GM12878 (cell line): Measurements from ENCODE around the gene KRTAP4-6. TPM values are rescaled to one million over a fixed set of nuclear protein-coding genes. Genes with fewer than 3 reads are reported as not detected.

ENCODE experiments used
- ATAC-seq: fragments of 200-7000 bp; cut with Tn5 transposase; 3 replicates; pipeline ENCODE4 v1.9.1; 2020; ENCODE audit warnings: mild to moderate bottlenecking, moderate library complexity
- BruUV-seq: library from RNA; stranded (reverse); fragments of 400-500 nt; replicated peaks from 2 replicates; lab custom pipeline; 2021; lab: Mats Ljungman, UMichigan
- CTCF ChIA-PET: fragments of 300-600 bp; sonication (Branson Sonifier 250); formaldehyde crosslinking; extraction: SDS; loops from one replicate; lab custom pipeline; 2021; ENCODE audit warnings: inconsistent platforms; lab: Yijun Ruan, JAX
- POLR2A ChIA-PET: fragments of 350-600 bp; formaldehyde crosslinking; extraction: SDS; loops from one replicate; lab custom pipeline; 2021; ENCODE audit warnings: inconsistent platforms; lab: Charles Lee
- RAD21 ChIA-PET: fragments of 300-600 bp; sonication (Branson Sonifier 250); formaldehyde crosslinking; loops from one replicate; lab custom pipeline; 2023; ENCODE audit warnings: antibody characterized with exemption; ENCODE audit not compliant: unreplicated experiment; lab: Charles Lee
- SMC1A ChIA-PET: fragments of 300-600 bp; sonication (Branson Sonifier 250); formaldehyde crosslinking; loops from one replicate; lab custom pipeline; 2023; ENCODE audit not compliant: unreplicated experiment, uncharacterized antibody; lab: Charles Lee
- DNase-seq: peaks from one replicate; pipeline ENCODE4 v3.0.0-alpha.2; 2011; ENCODE audit warnings: low read depth, low spot score
- FAIRE-seq: peaks from 3 replicates; lab custom pipeline; 2011; peaks lifted over from hg19 to GRCh38; lab: Jason Lieb, UNC
- H2AFZ ChIP-seq: 2 replicates; pipeline ENCODE4 v1.6.0; 2011; ENCODE audit warnings: low read depth, low read length, control low read depth; ENCODE audit not compliant: control insufficient read depth
- H3K27ac ChIP-seq: 2 replicates; pipeline ENCODE4 v1.5.1; 2011; ENCODE audit warnings: control low read depth; ENCODE audit not compliant: control insufficient read depth, insufficient read depth
- H3K27me3 ChIP-seq, 2 experiments: replicated peaks in 1 of 2; 2 replicates each; pipeline versions ENCODE4 v1.6.0 to v1.6.1; 2011; ENCODE audit warnings: low read length in 1 of 2; ENCODE audit not compliant: control insufficient read depth in 2 of 2, insufficient read depth in 2 of 2
- H3K36me3 ChIP-seq, 2 experiments: 2 replicates each; pipeline ENCODE4 v1.5.1; 2011; ENCODE audit warnings: low read length in 1 of 2; ENCODE audit not compliant: control insufficient read depth in 2 of 2, insufficient read depth in 2 of 2
- H3K4me1 ChIP-seq: 2 replicates; pipeline ENCODE4 v1.6.1; 2011; ENCODE audit warnings: mild to moderate bottlenecking, low read length, moderate library complexity, mixed read lengths; ENCODE audit not compliant: control insufficient read depth, insufficient read depth
- H3K4me2 ChIP-seq: 2 replicates; pipeline ENCODE4 v1.6.0; 2011; ENCODE audit warnings: control low read depth; ENCODE audit not compliant: control insufficient read depth, insufficient read depth
- H3K4me3 ChIP-seq: fragments of 200-600 bp; sonication (generic); 2 replicates; pipeline ENCODE4 v1.5.1; 2016
- H3K79me2 ChIP-seq: 2 replicates; pipeline ENCODE4 v1.6.0; 2011; ENCODE audit warnings: low read length; ENCODE audit not compliant: control insufficient read depth, insufficient read depth
- H3K9ac ChIP-seq: 2 replicates; pipeline ENCODE4 v1.8.0; 2011; ENCODE audit warnings: low read length, control low read depth, mixed read lengths; ENCODE audit not compliant: control insufficient read depth, insufficient read depth
- H3K9me3 ChIP-seq: replicated peaks from 3 replicates; pipeline ENCODE4 v1.5.1; 2011; ENCODE audit warnings: mild to moderate bottlenecking, low read length; ENCODE audit not compliant: control insufficient read depth, insufficient read depth
- H4K20me1 ChIP-seq: 2 replicates; pipeline ENCODE4 v1.6.0; 2011; ENCODE audit not compliant: control insufficient read depth, insufficient read depth
- BACH1 ChIP-seq: fragments of 450-650 bp; IDR thresholded peaks from 2 replicates; pipeline ENCODE4 v1.6.1; 2017; ENCODE audit warnings: mild to moderate bottlenecking, borderline replicate concordance
- BCL11A ChIP-seq: IDR thresholded peaks from 2 replicates; pipeline ENCODE4 v1.6.1; 2011; ENCODE audit warnings: low read depth, low read length
- BMI1 ChIP-seq: fragments of 450-650 bp; IDR thresholded peaks from 2 replicates; pipeline ENCODE4 v1.6.1; 2016; ENCODE audit warnings: mild to moderate bottlenecking, moderate library complexity, borderline replicate concordance
- CEBPB ChIP-seq, 2 experiments: fragments of 150-350 bp in 1 of 2; IDR thresholded peaks; 2 replicates each; pipeline ENCODE4 v1.6.1; 2012 to 2014; ENCODE audit warnings: low read depth in 2 of 2, low read length in 2 of 2, borderline replicate concordance in 1 of 2, inconsistent platforms in 1 of 2
- E2F8 ChIP-seq: fragments of 450-650 bp; IDR thresholded peaks from 2 replicates; pipeline ENCODE4 v1.6.1; 2018; ENCODE audit warnings: mild to moderate bottlenecking, low read depth, moderate library complexity; ENCODE audit not compliant: partially characterized antibody
- EP300 ChIP-seq, 2 experiments: fragments of 150-350 bp in 1 of 2; IDR thresholded peaks; 2 replicates each; pipeline ENCODE4 v1.6.1; 2011 to 2012; ENCODE audit warnings: low read depth in 2 of 2, low read length in 2 of 2, borderline replicate concordance in 1 of 2, improper control_type of control experiment in 1 of 2, inconsistent platforms in 1 of 2; ENCODE audit not compliant: control insufficient read depth in 1 of 2
- FOXM1 ChIP-seq: IDR thresholded peaks from 2 replicates; pipeline ENCODE4 v1.6.1; 2012; ENCODE audit warnings: low read depth, mild to moderate bottlenecking, inconsistent platforms, low read length, moderate library complexity
- IRF3 ChIP-seq: fragments of 450-650 bp; IDR thresholded peaks from 2 replicates; pipeline ENCODE4 v1.6.1; 2014; ENCODE audit warnings: mild to moderate bottlenecking
- NR2F1 ChIP-seq: fragments of 450-650 bp; conservative IDR thresholded peaks from 2 replicates; pipeline ENCODE4 v1.6.1; 2017; ENCODE audit warnings: mild to moderate bottlenecking
- PAX8 ChIP-seq: fragments of 450-650 bp; IDR thresholded peaks from 2 replicates; pipeline ENCODE4 v1.6.1; 2017; ENCODE audit warnings: mild to moderate bottlenecking, moderate library complexity
- PML ChIP-seq: IDR thresholded peaks from 2 replicates; pipeline ENCODE4 v1.6.1; 2012; ENCODE audit warnings: low read length, inconsistent platforms
- POLR2A ChIP-seq: IDR thresholded peaks from 2 replicates; pipeline ENCODE4 v1.6.1; 2011; ENCODE audit warnings: low read depth, mild to moderate bottlenecking, low read length
- RBBP5 ChIP-seq: fragments of 200-600 bp; sonication (generic); conservative IDR thresholded peaks from 2 replicates; pipeline ENCODE4 v1.6.1; 2016
- RELA ChIP-seq: fragments of 450-650 bp; IDR thresholded peaks from 2 replicates; pipeline ENCODE4 v1.8.0; 2014; ENCODE audit warnings: borderline replicate concordance; ENCODE audit not compliant: partially characterized antibody
- STAT3 ChIP-seq: IDR thresholded peaks from 2 replicates; pipeline ENCODE4 v1.6.1; 2011; ENCODE audit warnings: low read depth, low read length, improper control_type of control experiment
- ZSCAN29 ChIP-seq: fragments of 450-650 bp; IDR thresholded peaks from 2 replicates; pipeline ENCODE4 v1.6.1; 2017; ENCODE audit warnings: mild to moderate bottlenecking, moderate library complexity
- WGBS: methylation state at CpG from one replicate; pipeline ENCODE4 v1.1.6; 2016; ENCODE audit warnings: low lambda C conversion rate; ENCODE audit not compliant: insufficient replicate concordance, insufficient coverage; ENCODE audit errors: missing lambda C conversion rate; 5-methylcytosine and 5-hydroxymethylcytosine counted together
- in situ Hi-C: fragments of 300-500 bp; cut with MboI; formaldehyde crosslinking; loops from 9 replicates; pipeline ENCODE4 v1.14.3; 2018; ENCODE audit warnings: mixed read lengths
- intact Hi-C: fragments of 100-400 bp; cut with micrococcal nuclease; formaldehyde crosslinking; loops from one replicate; pipeline ENCODE4 v1.14.2; 2022; ENCODE audit not compliant: unreplicated experiment
- polyA plus RNA-seq, 11 experiments: library from polyadenylated mRNA; depleted of rRNA in 4 of 11; unstranded in 6 of 11; stranded (reverse) in 5 of 11; fragments of >200 nt; fragmentation: Nextera tagmentation in 4 of 11; fragmentation: Illumina TruSeq in 1 of 11; extraction: Ambion mirVana in 4 of 11; extraction: Trizol in 1 of 11; gene quantifications; 1 replicate in 1 of 11; 2 replicates in 10 of 11; pipeline versions ENCODE4 v1.2.1 to v1.2.3, GENCODE V29; 2011 to 2016; ENCODE audit warnings: inconsistent platforms in 2 of 11, missing spikeins in 2 of 11, low read depth in 1 of 11
- total RNA-seq, 4 experiments: library from RNA; depleted of rRNA in 3 of 4; stranded (reverse); fragments of >200 nt in 3 of 4; fragmentation: Illumina TruSeq in 1 of 4; extraction: Trizol in 1 of 4; gene quantifications; 2 replicates each; pipeline versions ENCODE4 v1.2.1 to v1.2.3, GENCODE V29; 2013 to 2021
- TF ChIP-seq, protein P1 (sequence below): IDR thresholded peaks from 2 replicates; pipeline ENCODE4 v1.6.1; 2011; ENCODE audit warnings: mild to moderate bottlenecking, low read depth, low read length, moderate library complexity; ENCODE audit not compliant: insufficient replicate concordance
- TF ChIP-seq, protein P2 (sequence below), 3 experiments: IDR thresholded peaks in 2 of 3; conservative IDR thresholded peaks in 1 of 3; 2 replicates each; pipeline ENCODE4 v1.5.1; 2011; ENCODE audit warnings: low read depth in 3 of 3, low read length in 3 of 3, mild to moderate bottlenecking in 3 of 3, control low read depth in 2 of 3, moderate library complexity in 2 of 3, inconsistent platforms in 1 of 3, mixed read lengths in 1 of 3; ENCODE audit not compliant: control insufficient read depth in 2 of 3, insufficient read depth in 1 of 3; ENCODE audit errors: extremely low read depth in 1 of 3

KRTAP4-6 gene
- total and polyA plus RNA-seq, 10 of the 15 experiments (the other 5 are each of a cell fraction or from before 2014, with no cell fraction given) = not detected

DNA sequence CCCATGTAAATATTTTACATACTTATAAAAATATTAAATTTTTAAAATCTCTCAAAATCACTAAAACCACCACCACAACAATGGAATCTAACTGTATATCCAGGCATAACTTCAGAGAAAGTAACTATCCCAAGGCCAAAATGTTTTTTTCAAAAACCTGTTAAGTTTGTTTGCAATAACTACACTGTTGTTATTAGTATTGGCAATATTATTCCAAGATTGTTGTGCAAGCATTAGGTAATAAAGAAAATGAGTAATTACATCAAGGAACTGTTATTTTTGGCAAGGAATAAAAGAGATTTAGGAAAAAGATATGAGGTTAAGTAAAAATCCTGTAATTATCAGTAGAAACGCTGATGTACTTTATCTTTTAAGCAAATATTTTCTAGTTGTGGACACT is 13.0 kb downstream of the KRTAP4-6 start:
- no peak overlapping the region for H3K9ac ChIP-seq
- ChIA-PET RAD21 (no interaction called here), SMC1A (no interaction called here), POLR2A (no interaction called here), CTCF (no interaction called here)
- H3K9me3 ChIP-seq = no peaks in the 10 kb centered on the region
- no TSS peak for BruUV-seq
- no peak overlapping the region for H2AFZ ChIP-seq
- ATAC-seq (no peak), FAIRE-seq (no peak), DNase-seq (no peak)
- H4K20me1 ChIP-seq = no peaks in the 10 kb centered on the region
- in situ Hi-C loops (no loop called here), intact Hi-C loops (no loop called here)
- WGBS = 85% methylated on average over 1 of the region's 1 CpG
- H3K79me2 ChIP-seq = no peaks in the 10 kb centered on the region
- TF ChIP-seq PAX8 (no peak), NR2F1 (no peak), CEBPB (IDR thresholded peaks at IDR 0.05; ENCODE audit: borderline replicate concordance in 1 of 2, low read depth in 2 of 2, low read length in 2 of 2) (no peak), PML (no peak), FOXM1 (no peak), BMI1 (no peak), BCL11A (no peak), STAT3 (no peak), RELA (no peak), ZSCAN29 (no peak), RBBP5 (no peak), E2F8 (no peak), POLR2A (no peak), IRF3 (no peak), BACH1 (no peak), EP300 (IDR thresholded peaks at IDR 0.05; ENCODE audit: borderline replicate concordance in 1 of 2, control insufficient read depth in 1 of 2, low read depth in 2 of 2, low read length in 2 of 2) (no peak)
- TF ChIP-seq, protein P1, sequence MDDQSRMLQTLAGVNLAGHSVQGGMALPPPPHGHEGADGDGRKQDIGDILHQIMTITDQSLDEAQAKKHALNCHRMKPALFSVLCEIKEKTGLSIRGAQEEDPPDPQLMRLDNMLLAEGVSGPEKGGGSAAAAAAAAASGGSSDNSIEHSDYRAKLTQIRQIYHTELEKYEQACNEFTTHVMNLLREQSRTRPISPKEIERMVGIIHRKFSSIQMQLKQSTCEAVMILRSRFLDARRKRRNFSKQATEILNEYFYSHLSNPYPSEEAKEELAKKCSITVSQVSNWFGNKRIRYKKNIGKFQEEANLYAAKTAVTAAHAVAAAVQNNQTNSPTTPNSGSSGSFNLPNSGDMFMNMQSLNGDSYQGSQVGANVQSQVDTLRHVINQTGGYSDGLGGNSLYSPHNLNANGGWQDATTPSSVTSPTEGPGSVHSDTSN = no peak
- TF ChIP-seq, protein P2, sequence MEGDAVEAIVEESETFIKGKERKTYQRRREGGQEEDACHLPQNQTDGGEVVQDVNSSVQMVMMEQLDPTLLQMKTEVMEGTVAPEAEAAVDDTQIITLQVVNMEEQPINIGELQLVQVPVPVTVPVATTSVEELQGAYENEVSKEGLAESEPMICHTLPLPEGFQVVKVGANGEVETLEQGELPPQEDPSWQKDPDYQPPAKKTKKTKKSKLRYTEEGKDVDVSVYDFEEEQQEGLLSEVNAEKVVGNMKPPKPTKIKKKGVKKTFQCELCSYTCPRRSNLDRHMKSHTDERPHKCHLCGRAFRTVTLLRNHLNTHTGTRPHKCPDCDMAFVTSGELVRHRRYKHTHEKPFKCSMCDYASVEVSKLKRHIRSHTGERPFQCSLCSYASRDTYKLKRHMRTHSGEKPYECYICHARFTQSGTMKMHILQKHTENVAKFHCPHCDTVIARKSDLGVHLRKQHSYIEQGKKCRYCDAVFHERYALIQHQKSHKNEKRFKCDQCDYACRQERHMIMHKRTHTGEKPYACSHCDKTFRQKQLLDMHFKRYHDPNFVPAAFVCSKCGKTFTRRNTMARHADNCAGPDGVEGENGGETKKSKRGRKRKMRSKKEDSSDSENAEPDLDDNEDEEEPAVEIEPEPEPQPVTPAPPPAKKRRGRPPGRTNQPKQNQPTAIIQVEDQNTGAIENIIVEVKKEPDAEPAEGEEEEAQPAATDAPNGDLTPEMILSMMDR (IDR thresholded peaks at IDR 0.05 in 2 of 3, conservative IDR thresholded peaks at IDR 0.05 in 1 of 3; ENCODE audit: control insufficient read depth in 2 of 3, extremely low read depth in 1 of 3, insufficient read depth in 1 of 3, low read depth in 3 of 3, low read length in 3 of 3) = no peak
- no peaks in the 10 kb centered on the region for H3K27me3 ChIP-seq
- H3K4me1 ChIP-seq = no peaks in the 10 kb centered on the region
- no peak overlapping the region for H3K4me2 ChIP-seq
- no peaks in the 10 kb centered on the region for H3K36me3 ChIP-seq
- no peak overlapping the region for H3K27ac ChIP-seq
- H3K4me3 ChIP-seq = no peak overlapping the region
